Measurements from ENCODE around the gene CDH7.

The CDH7 gene

GRCh38 chr18:65919018-65919417, 168.2 kb downstream of the CDH7 start:
- CTCF ChIA-PET: no interaction called here
- DNase-seq (ENCODE audit: extremely low spot score): no peak
- POLR2A ChIA-PET: no interaction called here
- TF ChIP-seq PKNOX1 (IDR thresholded peaks at IDR 0.05) (no peak), SUZ12 (IDR thresholded peaks at IDR 0.05) (no peak), HDGF (IDR thresholded peaks at IDR 0.05; ENCODE audit: borderline replicate concordance) (no peak), L3MBTL2 (conservative IDR thresholded peaks at IDR 0.05) (no peak), ARNT (IDR thresholded peaks at IDR 0.05) (no peak), NFRKB (IDR thresholded peaks at IDR 0.05) (no peak), BHLHE40 (IDR thresholded peaks at IDR 0.05; ENCODE audit: borderline replicate concordance) (no peak), FOXK2 (IDR thresholded peaks at IDR 0.05) (no peak), ELF4 (IDR thresholded peaks at IDR 0.05) (no peak), SP1 (IDR thresholded peaks at IDR 0.05) (no peak)

GRCh38 chr18:65919663-65920062, 168.9 kb downstream of the CDH7 start:
- ChIA-PET CTCF (no interaction called here), POLR2A (no interaction called here)
- TF ChIP-seq ZNF384 (IDR thresholded peaks at IDR 0.05) (no peak), FOXM1 (IDR thresholded peaks at IDR 0.05; ENCODE audit: borderline replicate concordance) (no peak), FOXA1 (IDR thresholded peaks at IDR 0.05) (no peak), TARDBP (IDR thresholded peaks at IDR 0.05) (no peak), FOXK2 (IDR thresholded peaks at IDR 0.05) (no peak), BHLHE40 (IDR thresholded peaks at IDR 0.05; ENCODE audit: borderline replicate concordance) (no peak), L3MBTL2 (conservative IDR thresholded peaks at IDR 0.05) (no peak), NFRKB (IDR thresholded peaks at IDR 0.05) (no peak), ELF4 (IDR thresholded peaks at IDR 0.05) (no peak), PKNOX1 (IDR thresholded peaks at IDR 0.05) (no peak), CTBP1 (IDR thresholded peaks at IDR 0.05; ENCODE audit: borderline replicate concordance) (no peak), HDGF (IDR thresholded peaks at IDR 0.05; ENCODE audit: borderline replicate concordance) (no peak), SP1 (IDR thresholded peaks at IDR 0.05) (no peak), SUZ12 (IDR thresholded peaks at IDR 0.05) (no peak), LEF1 (IDR thresholded peaks at IDR 0.05; ENCODE audit: borderline replicate concordance) (no peak), ARNT (IDR thresholded peaks at IDR 0.05) (no peak)

DNA sequence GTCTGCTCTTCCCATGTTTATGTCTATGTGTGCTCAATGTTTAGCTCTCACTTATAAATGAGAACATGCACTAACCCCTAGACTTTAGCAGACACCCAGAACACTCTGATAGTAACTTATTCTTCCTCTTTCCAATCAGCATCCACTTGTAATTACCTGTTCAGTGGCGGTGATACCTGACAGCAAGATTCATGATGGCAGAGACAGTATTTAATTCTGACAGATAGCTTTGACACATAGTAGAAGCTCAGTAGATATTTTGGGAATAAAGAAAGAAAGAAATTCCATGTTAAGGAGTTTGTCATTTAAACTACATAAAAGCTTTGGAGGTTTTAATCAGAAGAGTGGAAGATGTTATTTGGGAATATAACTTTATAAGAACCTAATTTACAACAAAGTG, 171.3 kb downstream of the CDH7 start:
- ChIA-PET POLR2A (no interaction called here), CTCF (no interaction called here)
- DNase-seq (ENCODE audit: extremely low spot score): no peak
- TF ChIP-seq FOXM1 (IDR thresholded peaks at IDR 0.05; ENCODE audit: borderline replicate concordance) (no peak), SP1 (IDR thresholded peaks at IDR 0.05) (no peak), BHLHE40 (IDR thresholded peaks at IDR 0.05; ENCODE audit: borderline replicate concordance) (no peak), ARNT (IDR thresholded peaks at IDR 0.05) (no peak), ZNF384 (IDR thresholded peaks at IDR 0.05) (no peak), L3MBTL2 (conservative IDR thresholded peaks at IDR 0.05) (no peak), SUZ12 (IDR thresholded peaks at IDR 0.05) (no peak), HDGF (IDR thresholded peaks at IDR 0.05; ENCODE audit: borderline replicate concordance) (no peak), LEF1 (IDR thresholded peaks at IDR 0.05; ENCODE audit: borderline replicate concordance) (no peak), CTBP1 (IDR thresholded peaks at IDR 0.05; ENCODE audit: borderline replicate concordance) (no peak)

More at GRCh38 chr18:65919663-65920062, 168.9 kb downstream of the CDH7 start:
- no peak for DNase-seq (ENCODE audit: extremely low spot score)

DNA sequence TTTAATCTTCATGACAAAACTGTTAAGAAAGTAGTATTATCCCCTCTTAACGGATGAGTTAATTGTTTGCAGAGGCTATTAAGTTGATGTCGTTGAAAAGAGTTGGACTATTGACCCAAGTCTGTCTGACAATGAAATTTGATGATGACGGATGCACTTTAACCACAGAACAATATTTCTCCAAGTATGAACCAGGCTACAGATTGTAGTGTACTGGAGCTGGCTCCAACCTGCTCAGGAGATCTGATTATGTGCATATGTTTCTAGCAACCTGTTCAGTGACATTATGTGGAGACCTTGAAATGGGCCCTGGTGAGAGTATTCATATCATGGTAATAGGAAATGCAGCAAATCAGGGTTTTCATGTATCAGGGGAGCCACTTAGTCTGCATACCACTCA, 174.1 kb downstream of the CDH7 start:
- DNase-seq (ENCODE audit: extremely low spot score): no peak
- ChIA-PET CTCF (no interaction called here), POLR2A (no interaction called here)
- TF ChIP-seq FOXK2 (IDR thresholded peaks at IDR 0.05): no peak
- no peak for TF ChIP-seq ELF4 (IDR thresholded peaks at IDR 0.05)
- no peak for TF ChIP-seq LEF1 (IDR thresholded peaks at IDR 0.05; ENCODE audit: borderline replicate concordance)
- no peak for TF ChIP-seq PKNOX1 (IDR thresholded peaks at IDR 0.05)
- TF ChIP-seq ARNT (IDR thresholded peaks at IDR 0.05): no peak
- no peak for TF ChIP-seq SP1 (IDR thresholded peaks at IDR 0.05)
- no peak for TF ChIP-seq FOXA1 (IDR thresholded peaks at IDR 0.05)

DNA sequence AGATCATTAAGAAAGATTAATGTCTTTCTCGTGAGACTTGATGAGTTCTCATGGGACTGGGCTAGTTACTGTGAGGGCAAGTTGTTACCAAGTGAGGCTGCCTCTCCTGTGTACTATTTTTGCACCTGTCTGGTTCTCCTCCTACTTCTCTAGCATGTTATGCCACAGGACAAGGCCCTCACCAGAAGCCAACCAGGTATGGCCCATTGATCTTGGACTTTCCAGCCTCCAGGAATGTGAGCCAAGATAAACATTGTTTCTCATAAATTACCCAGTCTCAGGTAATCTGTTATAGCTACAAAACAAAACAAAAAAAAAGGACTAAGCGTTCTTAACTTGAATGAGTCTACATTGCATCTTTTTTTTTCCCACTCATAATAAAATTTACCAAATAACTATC, 184.1 kb downstream of the CDH7 start:
- POLR2A ChIA-PET: no interaction called here
- CTCF ChIA-PET: no interaction called here

More for the DNA sequence above, 184.1 kb downstream of the CDH7 start:
- TF ChIP-seq LEF1 (IDR thresholded peaks at IDR 0.05; ENCODE audit: borderline replicate concordance) (no peak), SP1 (IDR thresholded peaks at IDR 0.05) (no peak), FOXM1 (IDR thresholded peaks at IDR 0.05; ENCODE audit: borderline replicate concordance) (no peak), PKNOX1 (IDR thresholded peaks at IDR 0.05) (no peak), BHLHE40 (IDR thresholded peaks at IDR 0.05; ENCODE audit: borderline replicate concordance) (no peak), CTBP1 (IDR thresholded peaks at IDR 0.05; ENCODE audit: borderline replicate concordance) (no peak), FOXK2 (IDR thresholded peaks at IDR 0.05) (no peak), L3MBTL2 (conservative IDR thresholded peaks at IDR 0.05) (no peak), ZNF384 (IDR thresholded peaks at IDR 0.05) (no peak), ELF4 (IDR thresholded peaks at IDR 0.05) (no peak), SUZ12 (IDR thresholded peaks at IDR 0.05) (no peak), TARDBP (IDR thresholded peaks at IDR 0.05) (no peak)
- no peak for DNase-seq (ENCODE audit: extremely low spot score)

All from HEK293T (cell line).